ENCODE results near the gene MLLT3.

Gene MLLT3

GRCh38 chr9:20509466-20509865, 112.8 kb downstream of the MLLT3 start:
- no peak for DNase-seq (ENCODE audit: low spot score)

GRCh38 chr9:20508242-20508641, 114.1 kb downstream of the MLLT3 start:
- DNase-seq (ENCODE audit: low spot score), result no peak

DNA sequence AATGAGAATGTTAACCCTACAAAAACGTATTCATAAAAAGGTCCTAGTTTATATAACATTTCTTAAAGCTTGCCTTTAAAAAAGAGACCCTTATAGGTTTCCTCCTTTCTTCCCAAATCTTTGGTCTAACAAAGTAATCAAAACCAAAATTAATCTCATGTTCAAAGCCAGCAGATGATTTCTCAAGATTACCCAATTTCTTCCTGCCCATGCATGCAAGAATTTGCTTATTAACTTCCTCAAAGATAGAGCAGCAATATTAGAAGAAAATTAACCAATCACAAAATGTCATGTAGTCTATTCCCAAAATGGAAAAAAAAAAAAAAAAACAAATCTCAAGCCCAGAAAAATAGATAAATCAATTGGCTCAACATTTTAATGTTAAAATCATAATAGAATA, 114.9 kb downstream of the MLLT3 start:
- DNase-seq (ENCODE audit: low spot score), result no peak

GRCh38 chr9:20506099-20506900, 116.0 kb downstream of the MLLT3 start:
- no peak for DNase-seq (ENCODE audit: low spot score)

GRCh38 chr9:20505574-20505973, 116.7 kb downstream of the MLLT3 start:
- no peak for DNase-seq (ENCODE audit: low spot score)

DNA sequence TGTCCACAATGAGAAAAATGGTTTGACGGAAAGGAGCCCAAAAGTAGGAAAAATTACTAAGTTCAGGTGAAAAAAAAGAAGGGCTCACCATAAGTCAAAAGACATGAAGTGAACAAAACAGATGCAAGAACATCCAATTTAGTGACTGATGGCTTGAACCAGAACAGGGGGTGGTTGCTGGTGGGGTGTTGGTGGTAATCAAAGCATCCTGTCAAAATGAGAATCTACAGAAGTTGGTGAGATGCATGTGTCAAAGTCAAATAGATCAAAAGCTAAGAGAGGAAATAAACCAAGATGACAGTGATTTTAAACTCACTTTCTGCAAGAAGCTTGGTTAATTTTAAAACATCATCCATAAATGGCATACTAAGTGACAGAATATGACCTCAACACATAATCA, 117.4 kb downstream of the MLLT3 start:
- no peak for DNase-seq (ENCODE audit: low spot score)

DNA sequence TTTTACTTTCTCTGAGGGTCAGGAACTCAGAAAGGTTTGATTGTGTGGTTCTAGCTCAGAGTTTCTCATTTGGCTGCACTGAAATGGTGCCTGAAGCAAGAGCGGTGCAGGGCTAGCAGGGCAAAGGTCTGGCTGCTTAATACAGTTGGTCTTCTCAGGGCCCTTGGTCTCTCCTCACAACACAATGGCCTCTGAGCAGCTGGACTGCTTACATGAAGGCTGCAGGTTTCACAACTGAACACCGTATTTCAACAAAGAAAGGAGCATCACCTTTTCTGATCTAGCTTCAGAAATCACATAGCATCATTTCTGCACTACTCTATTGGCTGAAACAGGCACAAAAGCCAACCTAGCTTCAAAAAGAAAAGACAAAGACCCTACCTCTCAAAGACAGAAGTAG, 122.2 kb downstream of the MLLT3 start:
- DNase-seq (ENCODE audit: low spot score), result peak; percentile 19

- DNase-seq (ENCODE audit: low spot score), result no peak
These were observed 123.3 kb downstream of the MLLT3 start for GRCh38 chr9:20499013-20499412.

- DNase-seq (ENCODE audit: low spot score), result no peak
These were observed 126.0 kb downstream of the MLLT3 start for GRCh38 chr9:20496328-20496727.

DNA sequence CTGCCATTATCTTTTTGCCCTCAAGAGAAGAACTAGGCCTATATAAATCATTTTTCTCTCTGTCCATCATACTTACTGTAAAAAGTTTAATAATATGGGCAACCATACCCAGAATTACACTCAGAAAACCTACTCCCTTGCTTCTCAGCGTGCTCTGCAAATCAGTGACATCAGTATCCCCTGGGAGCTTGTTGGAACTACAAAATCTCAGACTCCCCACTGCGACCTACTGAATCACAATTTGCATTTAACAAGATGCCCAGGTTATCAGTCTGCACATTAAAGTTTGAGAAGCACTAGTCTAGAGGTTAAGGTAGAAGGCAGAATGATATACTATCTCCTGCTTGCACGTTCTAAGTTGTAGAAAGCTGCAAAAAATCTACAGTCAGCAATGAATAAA, 127.2 kb downstream of the MLLT3 start:
- DNase-seq (ENCODE audit: low spot score), result no peak

GRCh38 chr9:20494035-20494434, 128.3 kb downstream of the MLLT3 start:
- DNase-seq (ENCODE audit: low spot score), result no peak

DNA sequence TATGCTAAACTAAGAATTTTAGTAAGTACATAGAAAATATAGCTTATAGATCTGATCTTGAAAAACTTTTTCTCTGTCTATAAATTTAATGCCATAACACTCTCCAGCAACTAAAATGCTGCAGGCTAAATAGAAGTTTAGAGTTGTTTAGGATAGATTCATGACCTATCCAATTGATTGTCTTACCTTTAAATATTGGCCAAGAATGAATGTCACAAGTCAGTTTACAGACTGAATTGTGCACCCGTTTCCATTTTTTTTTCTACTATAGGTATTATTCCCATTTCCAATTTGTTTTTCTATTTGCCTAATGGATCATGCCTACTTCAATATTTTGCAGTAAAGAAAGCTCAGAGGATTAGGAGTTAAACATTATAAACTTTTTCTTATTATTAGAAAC, 129.5 kb downstream of the MLLT3 start:
- no peak for DNase-seq (ENCODE audit: low spot score)

GRCh38 chr9:20491612-20492011, 130.7 kb downstream of the MLLT3 start:
- no peak for DNase-seq (ENCODE audit: low spot score)

DNA sequence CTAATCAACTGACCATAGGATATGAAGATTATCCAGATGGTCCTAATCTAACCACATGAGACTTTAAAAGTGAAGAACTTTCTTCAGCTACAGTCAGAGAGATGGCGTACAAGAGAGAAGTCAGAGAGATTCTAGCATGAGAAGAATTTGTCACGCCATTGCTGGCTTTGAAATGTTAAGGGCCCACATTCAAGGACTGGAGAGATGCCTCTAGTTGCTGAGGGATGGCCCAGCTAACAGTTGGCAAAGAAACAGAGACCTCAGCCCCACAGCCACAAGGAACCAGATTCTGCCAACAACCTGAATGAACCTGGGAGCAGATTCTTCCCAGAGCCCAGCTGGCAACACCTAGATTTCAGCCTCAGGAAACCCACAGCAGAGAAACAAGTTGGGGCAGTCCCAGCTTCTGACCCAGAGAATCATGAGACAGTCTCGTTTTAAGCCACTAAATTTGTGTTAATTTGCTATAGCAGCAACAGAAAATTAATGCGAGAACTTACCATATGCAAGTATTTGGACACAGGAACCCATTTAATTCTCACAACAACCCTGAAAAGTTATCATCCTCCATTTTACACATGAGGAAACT, 132.0 kb downstream of the MLLT3 start:
- DNase-seq (ENCODE audit: low spot score), result no peak

- no peak for DNase-seq (ENCODE audit: low spot score)
These were observed 133.6 kb downstream of the MLLT3 start for GRCh38 chr9:20488691-20489090.

DNA sequence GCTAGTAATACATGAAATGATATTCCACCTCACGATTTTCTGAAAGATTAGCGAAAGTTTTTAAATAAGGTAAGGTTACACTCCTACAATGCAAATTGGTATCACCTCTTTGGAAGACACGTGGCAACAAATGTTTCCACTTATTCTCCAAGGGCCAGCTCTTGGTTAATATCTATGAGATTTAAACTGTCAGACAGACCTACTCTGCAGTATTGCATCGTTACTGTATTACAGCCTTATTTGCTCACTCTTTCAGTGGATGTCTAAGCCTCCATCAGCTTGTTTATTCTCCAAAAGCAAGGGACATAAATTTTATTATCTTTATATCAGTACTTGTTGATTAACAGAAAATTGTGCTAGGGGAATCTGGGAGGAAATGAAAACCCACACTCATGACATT, 135.7 kb downstream of the MLLT3 start:
- no peak for DNase-seq (ENCODE audit: low spot score)

DNA sequence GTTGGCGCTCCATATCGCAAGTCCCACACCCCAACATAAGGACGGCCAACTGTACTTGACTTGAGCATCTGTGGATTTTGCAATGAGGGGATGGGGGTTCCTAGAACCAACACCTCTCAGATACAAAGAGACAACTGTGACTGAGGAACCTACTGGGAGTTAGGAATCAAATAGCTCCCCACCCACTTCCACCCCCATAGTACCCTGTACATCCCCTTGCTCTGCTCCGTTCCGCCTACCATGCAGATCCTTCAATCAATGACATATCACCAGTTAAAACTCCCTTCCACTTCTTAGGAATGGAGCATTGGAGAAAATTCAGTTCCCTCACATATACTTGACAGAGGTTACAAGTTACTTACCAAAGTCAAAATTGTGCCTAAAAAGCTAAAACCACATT, 140.9 kb downstream of the MLLT3 start:
- no peak for DNase-seq (ENCODE audit: low spot score)

DNA sequence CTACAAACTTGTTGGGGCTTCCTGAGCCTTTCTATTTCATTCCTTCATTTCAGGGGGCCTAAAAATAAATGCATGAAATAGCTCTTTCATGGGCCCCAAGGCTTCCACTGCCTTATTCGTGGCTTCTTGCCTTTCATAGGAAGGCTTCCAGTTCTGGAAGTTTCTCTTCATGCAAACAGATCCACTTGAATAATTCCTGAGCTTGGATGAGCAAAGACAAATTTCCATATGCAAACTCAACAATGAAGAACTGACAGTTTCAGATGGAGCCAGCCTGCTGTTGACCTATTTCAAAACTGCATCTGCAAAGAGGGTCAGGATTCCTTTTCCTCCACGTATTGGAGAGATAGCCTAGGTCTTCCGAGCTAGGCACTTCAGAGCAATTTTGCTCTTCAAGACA, 142.1 kb downstream of the MLLT3 start:
- no peak for DNase-seq (ENCODE audit: low spot score)

- no peak for DNase-seq (ENCODE audit: low spot score)
These were observed 142.7 kb downstream of the MLLT3 start for GRCh38 chr9:20479419-20480155.

- no peak for DNase-seq (ENCODE audit: low spot score)
These were observed 143.5 kb downstream of the MLLT3 start for GRCh38 chr9:20478786-20479185.

DNA sequence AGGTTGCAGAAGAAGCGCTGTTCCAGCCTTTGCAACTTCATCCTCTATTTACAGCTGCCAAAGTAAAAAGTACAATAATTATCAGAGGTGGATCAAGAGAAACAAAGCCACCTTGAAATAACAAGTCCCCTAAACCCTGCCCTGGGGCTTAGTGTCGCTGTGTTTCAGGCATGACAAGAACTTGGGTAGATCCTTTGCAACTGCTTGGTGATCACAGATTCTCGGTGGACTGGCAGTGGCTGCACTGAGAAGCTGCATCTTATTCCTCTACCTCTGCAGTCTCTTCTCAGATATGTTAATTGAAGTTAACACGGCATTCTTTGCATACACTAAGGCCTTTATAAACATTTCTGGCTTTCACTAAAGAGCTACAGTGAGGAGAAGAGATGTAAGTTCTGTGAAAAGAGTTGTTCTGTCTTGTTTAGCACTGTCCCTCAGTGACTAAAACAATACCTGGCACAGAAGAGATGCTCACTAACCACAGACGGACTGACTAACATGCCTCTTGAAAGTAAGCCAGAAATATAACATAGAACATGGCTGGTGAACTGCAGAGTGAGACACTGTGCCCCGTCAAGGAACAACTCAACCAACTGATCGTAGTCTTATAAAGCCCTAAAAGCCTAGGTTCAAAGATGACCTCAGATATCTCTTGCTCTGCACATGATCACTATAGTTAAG, 144.2 kb downstream of the MLLT3 start:
- no peak for DNase-seq (ENCODE audit: low spot score)

GRCh38 chr9:20476912-20477521, 145.3 kb downstream of the MLLT3 start:
- DNase-seq (ENCODE audit: low spot score), result no peak

Measured in HuH-7 (cell line).